ENCODE results near the gene PRKCE. TPM values are rescaled to one million over a fixed set of nuclear protein-coding genes. Genes with fewer than 3 reads are reported as not detected.

The PRKCE gene
- total and polyA plus RNA-seq, 2 donors (not counting 3 experiments of a cell fraction or from before 2014, with no cell fraction given), result 27.9 to 33.9 TPM

- no peak overlapping the region for H3K4me3 ChIP-seq (replicated peaks in 1 of 3; ENCODE audit: insufficient read depth in 1 of 3, low read depth in 1 of 3, low read length in 3 of 3)
- H3K27me3 ChIP-seq (ENCODE audit: control insufficient read depth in 2 of 2, insufficient read depth in 2 of 2, low read length in 2 of 2), result no peaks in the 10 kb centered on the region
- dilution Hi-C loops (cut with MboI; ENCODE audit: extremely low pct_ligation_motif_present, low sequenced_read_pairs) (no loop called here), intact Hi-C loops (cut with micrococcal nuclease) (loop anchor here (5.0 kb wide), 1 partner anchor 43 kb away; no protein-coding TSS in a partner anchor)
- H3K9me3 ChIP-seq (replicated peaks; ENCODE audit: control insufficient read depth, insufficient read depth, low read length), result no peaks in the 10 kb centered on the region
- no peaks in the 10 kb centered on the region for H3K79me2 ChIP-seq (ENCODE audit: control insufficient read depth, insufficient read depth, low read length)
- H3K9ac ChIP-seq (replicated peaks; ENCODE audit: extremely low read depth, insufficient read depth, low read length), result no peak overlapping the region
- no peak overlapping the region for H3K4me2 ChIP-seq (ENCODE audit: insufficient read depth, low read length)
- H3K36me3 ChIP-seq (ENCODE audit: control insufficient read depth in 2 of 2, extremely low read depth in 1 of 2, insufficient read depth in 2 of 2, low read length in 2 of 2), result no peaks in the 10 kb centered on the region
- H2AFZ ChIP-seq (ENCODE audit: low read depth, low read length), result no peak overlapping the region
- H3K27ac ChIP-seq (ENCODE audit: insufficient read depth, low read depth, low read length), result no peak overlapping the region
- DNase-seq (ENCODE audit: low read depth, low spot score) (no peak), FAIRE-seq (no peak)
- ChIA-PET CTCF (interaction anchor here (0.7 to 1.0 kb wide), 2 partner anchors 58 to 68 kb away, joined by 3 read pairs; no protein-coding TSS in a partner anchor), POLR2A (no interaction called here)
- TF ChIP-seq JUN (IDR thresholded peaks at IDR 0.05; ENCODE audit: borderline replicate concordance, insufficient read depth, insufficient read length, low read depth) (no peak), EZH2 (IDR thresholded peaks at IDR 0.05; ENCODE audit: borderline replicate concordance, low read depth, low read length, severe bottlenecking) (no peak), GATA2 (IDR thresholded peaks at IDR 0.05; ENCODE audit: insufficient read depth, insufficient read length, low read depth, low read length) (no peak)
- H4K20me1 ChIP-seq (replicated peaks; ENCODE audit: control insufficient read depth, extremely low read depth, insufficient read depth, low read length), result no peaks in the 10 kb centered on the region
- no TSS peak for BruUV-seq (replicated peaks)
- no peaks in the 10 kb centered on the region for H3K4me1 ChIP-seq (ENCODE audit: control insufficient read depth, extremely low read depth, insufficient read depth, low read length)
- no peaks in the 10 kb centered on the region for H3K9me1 ChIP-seq (replicated peaks; ENCODE audit: control insufficient read depth, extremely low read depth, insufficient read depth, low read length)
These were observed 59.0 kb downstream of the PRKCE start for GRCh38 chr2:45710468-45710867.

- Histone ChIP-seq H2AFZ (ENCODE audit: low read depth, low read length) (no peak overlapping the region), H3K4me3 (replicated peaks in 1 of 3; ENCODE audit: insufficient read depth in 1 of 3, low read depth in 1 of 3, low read length in 3 of 3) (no peak overlapping the region), H3K36me3 (ENCODE audit: control insufficient read depth in 2 of 2, extremely low read depth in 1 of 2, insufficient read depth in 2 of 2, low read length in 2 of 2) (no peaks in the 10 kb centered on the region), H3K27me3 (ENCODE audit: control insufficient read depth in 2 of 2, insufficient read depth in 2 of 2, low read length in 2 of 2) (no peaks in the 10 kb centered on the region), H3K4me2 (ENCODE audit: insufficient read depth, low read length) (no peak overlapping the region), H3K79me2 (ENCODE audit: control insufficient read depth, insufficient read depth, low read length) (no peaks in the 10 kb centered on the region), H3K4me1 (ENCODE audit: control insufficient read depth, extremely low read depth, insufficient read depth, low read length) (no peaks in the 10 kb centered on the region), H3K9me3 (replicated peaks; ENCODE audit: control insufficient read depth, insufficient read depth, low read length) (no peaks in the 10 kb centered on the region), H4K20me1 (replicated peaks; ENCODE audit: control insufficient read depth, extremely low read depth, insufficient read depth, low read length) (no peaks in the 10 kb centered on the region), H3K9me1 (replicated peaks; ENCODE audit: control insufficient read depth, extremely low read depth, insufficient read depth, low read length) (no peaks in the 10 kb centered on the region), H3K9ac (replicated peaks; ENCODE audit: extremely low read depth, insufficient read depth, low read length) (no peak overlapping the region), H3K27ac (ENCODE audit: insufficient read depth, low read depth, low read length) (no peak overlapping the region)
- CTCF ChIA-PET, result no interaction called here
- no peak for DNase-seq (ENCODE audit: low read depth, low spot score)
- no peak for FAIRE-seq
- TF ChIP-seq CTCF (IDR thresholded peaks at IDR 0.05; ENCODE audit: extremely low read depth in 1 of 2, insufficient read depth in 1 of 2, low read depth in 1 of 2, low read length in 2 of 2), result no peak
- TF ChIP-seq MAX (IDR thresholded peaks at IDR 0.05; ENCODE audit: insufficient read depth, insufficient read length), result no peak
- no peak for TF ChIP-seq FOS (IDR thresholded peaks at IDR 0.05; ENCODE audit: borderline replicate concordance, insufficient read depth, low read length)
- no peak for TF ChIP-seq JUN (IDR thresholded peaks at IDR 0.05; ENCODE audit: borderline replicate concordance, insufficient read depth, insufficient read length, low read depth)
- no peak for TF ChIP-seq GATA2 (IDR thresholded peaks at IDR 0.05; ENCODE audit: insufficient read depth, insufficient read length, low read depth, low read length)
- no peak for TF ChIP-seq POLR2A (IDR thresholded peaks at IDR 0.05; ENCODE audit: low read depth, low read length)
- no peak for TF ChIP-seq MYC (IDR thresholded peaks at IDR 0.05; ENCODE audit: low read depth, low read length)
- no peak for TF ChIP-seq POLR2AphosphoS5 (IDR thresholded peaks at IDR 0.05; ENCODE audit: insufficient read depth, low read depth, low read length)
- TF ChIP-seq EZH2 (IDR thresholded peaks at IDR 0.05; ENCODE audit: borderline replicate concordance, low read depth, low read length, severe bottlenecking), result no peak
- no TSS peak for BruUV-seq (replicated peaks)
- intact Hi-C loops (cut with micrococcal nuclease) (loop anchor here (5.0 kb wide), 1 partner anchor 44 kb away; no protein-coding TSS in a partner anchor), dilution Hi-C loops (cut with MboI; ENCODE audit: extremely low pct_ligation_motif_present, low sequenced_read_pairs) (no loop called here)
- POLR2A ChIA-PET, result no interaction called here
These were observed 59.7 kb downstream of the PRKCE start for GRCh38 chr2:45711224-45711623.
